GM12874 (cell line): ENCODE data around the gene UBE2D4.

Experiments
- CTCF ChIP-seq: IDR thresholded peaks from 2 replicates; pipeline ENCODE4 v1.5.1; 2011; ENCODE audit warnings: low read depth, mild to moderate bottlenecking, control low read depth, low read length, moderate library complexity; ENCODE audit not compliant: insufficient read depth

The UBE2D4 gene

DNA sequence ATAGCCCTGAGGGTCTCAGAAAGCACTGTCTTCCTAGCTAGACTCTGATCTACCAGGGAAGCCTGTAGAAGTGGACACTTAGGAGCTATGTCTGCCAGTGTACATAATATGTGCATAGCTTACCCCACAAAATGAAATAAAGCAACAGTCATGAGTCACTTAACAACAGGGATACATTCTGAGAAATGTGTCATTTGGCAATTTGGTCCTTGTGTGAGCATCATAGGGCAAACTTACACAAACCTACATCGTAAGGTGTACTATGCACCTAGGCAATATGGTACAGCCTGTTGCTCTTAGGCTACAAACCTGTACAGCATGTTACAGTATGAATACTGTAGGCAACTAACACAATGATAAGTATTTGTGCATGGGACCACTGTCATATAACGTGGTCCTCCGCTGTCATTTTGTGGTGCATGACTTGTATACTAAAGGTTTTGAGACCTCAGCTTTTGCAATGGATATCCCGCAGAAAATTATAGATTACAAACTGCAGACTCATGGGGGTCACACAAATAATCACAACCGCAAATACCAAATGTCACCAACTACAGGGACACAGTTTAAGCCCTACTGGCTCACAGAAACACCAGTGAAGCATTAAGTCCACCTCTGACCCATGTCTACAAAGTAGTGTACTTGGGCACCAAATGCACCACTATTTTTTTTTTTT lies 21.6 kb upstream of the UBE2D4 start:
- no peak for TF ChIP-seq CTCF

GRCh38 chr7:43905209-43905946 lies 20.9 kb upstream of the UBE2D4 start:
- no peak for TF ChIP-seq CTCF

DNA sequence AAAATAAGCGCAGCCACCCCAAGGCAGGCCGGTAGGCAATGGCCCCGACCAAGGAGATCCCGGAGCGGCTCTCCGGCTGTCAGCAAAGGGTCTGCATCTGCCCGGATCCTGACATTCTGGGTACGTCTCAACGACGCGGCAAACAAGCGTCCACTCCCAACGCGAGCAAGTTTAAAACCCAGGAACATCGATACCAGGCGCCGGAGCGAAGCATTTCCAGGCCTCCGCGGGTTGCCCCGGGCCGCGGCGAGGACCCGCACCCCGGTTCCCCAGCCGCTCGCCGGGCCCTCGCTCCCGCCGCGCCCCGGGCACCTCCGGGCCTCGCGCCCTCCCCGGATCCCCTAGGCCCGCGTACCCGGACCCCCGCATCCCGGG lies 20.3 kb upstream of the UBE2D4 start:
- no peak for TF ChIP-seq CTCF

DNA sequence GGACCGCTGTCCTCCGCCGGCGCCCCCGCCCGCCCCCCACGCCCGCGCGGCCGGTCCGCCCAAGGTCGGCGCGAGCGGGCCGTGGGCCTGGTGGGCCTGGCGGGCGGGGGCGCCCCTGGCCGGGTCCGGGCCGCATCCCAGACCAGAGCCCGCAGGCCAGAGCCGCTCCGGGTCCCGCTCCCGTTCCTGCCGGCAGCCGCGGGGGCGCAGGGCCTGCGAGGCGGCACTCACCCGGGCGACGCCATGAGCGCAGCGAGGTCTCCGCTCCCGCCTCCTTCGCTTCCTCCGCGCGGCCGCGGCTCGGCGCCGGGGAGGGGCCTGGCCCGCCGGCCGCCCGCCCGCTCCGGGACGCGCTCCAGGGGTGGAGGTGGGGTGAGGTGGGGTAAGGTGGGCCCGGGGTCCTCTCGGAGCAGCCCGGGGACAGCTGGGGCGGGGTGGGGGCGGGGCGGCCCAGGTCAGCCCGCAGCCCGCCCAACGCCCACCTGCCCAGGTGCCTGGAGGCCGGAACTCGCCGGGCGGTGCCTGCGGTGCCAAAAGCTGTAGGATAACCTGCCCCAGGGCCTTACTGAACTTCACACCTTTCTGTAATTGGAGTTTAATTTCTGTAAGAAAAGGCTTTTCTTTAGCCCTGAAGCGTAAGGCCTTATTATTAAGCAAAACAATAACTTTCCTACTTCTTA lies 19.8 kb upstream of the UBE2D4 start, which contains the start of gene URGCP:
URGCP (minus strand) TSS at position 266 of the 680 bp plus-strand sequence; CDS start at position 245, 21 bp downstream.
- no peak for TF ChIP-seq CTCF

DNA sequence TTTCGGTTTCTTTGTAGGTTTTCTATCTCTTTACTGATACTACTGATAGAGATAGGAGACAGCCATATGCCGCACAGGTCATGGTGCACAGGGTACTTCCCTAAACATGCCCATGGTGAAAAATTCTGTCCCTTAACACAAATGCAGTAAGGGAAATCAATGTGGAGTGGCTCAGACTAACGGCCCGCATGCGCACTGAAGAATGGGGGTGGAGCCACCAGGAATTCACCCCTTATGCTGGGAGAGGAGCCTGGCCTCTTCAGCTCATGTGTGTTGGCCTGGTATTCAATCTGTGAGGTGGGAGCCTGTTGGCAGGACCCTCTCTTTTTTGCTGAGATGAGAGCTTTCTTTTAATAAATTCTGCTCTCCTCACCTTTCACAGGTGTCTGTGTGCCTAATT lies 11.4 kb upstream of the UBE2D4 start:
- TF ChIP-seq CTCF, result no peak

GRCh38 chr7:43915907-43916306 lies 10.3 kb upstream of the UBE2D4 start:
- TF ChIP-seq CTCF, result no peak

- TF ChIP-seq CTCF, result no peak
These were observed 4.8 kb upstream of the UBE2D4 start for GRCh38 chr7:43921423-43921822.
